GM19463 (cell line): ENCODE data around the gene PPP2R2D.

Experiments
- ATAC-seq: cut with Tn5 transposase; IDR thresholded peaks from one replicate; pipeline ENCODE4 v1.9.1; 2021; ENCODE audit warnings: mild to moderate bottlenecking, moderate library complexity; ENCODE audit not compliant: unreplicated experiment

Gene PPP2R2D

GRCh38 chr10:131994435-131994834, 93.6 kb downstream of the PPP2R2D start:
- ATAC-seq = no peak

GRCh38 chr10:131996466-131997365, 95.9 kb downstream of the PPP2R2D start:
- ATAC-seq = no peak

GRCh38 chr10:131997366-131998049, 96.7 kb downstream of the PPP2R2D start:
- ATAC-seq = no peak

- ATAC-seq = no peak
Observed at GRCh38 chr10:131998050-131998844, 97.4 kb downstream of the PPP2R2D start.

GRCh38 chr10:131998845-131999681, 98.3 kb downstream of the PPP2R2D start:
- no peak for ATAC-seq

GRCh38 chr10:132001238-132001972, 100.6 kb downstream of the PPP2R2D start:
- ATAC-seq = no peak

- ATAC-seq = no peak
Observed at GRCh38 chr10:132002004-132002403, 101.2 kb downstream of the PPP2R2D start.

- no peak for ATAC-seq
Observed at GRCh38 chr10:132003282-132003924, 102.6 kb downstream of the PPP2R2D start.

- no peak for ATAC-seq
Observed at GRCh38 chr10:132004052-132004451, 103.2 kb downstream of the PPP2R2D start.

- no peak for ATAC-seq
Observed at GRCh38 chr10:132005147-132005546, 104.3 kb downstream of the PPP2R2D start.

GRCh38 chr10:132006966-132007365, 106.2 kb downstream of the PPP2R2D start:
- no peak for ATAC-seq

- no peak for ATAC-seq
Observed at GRCh38 chr10:132007681-132008080, 106.9 kb downstream of the PPP2R2D start.
